ENCODE results near the gene C16orf95. TPM values are rescaled to one million over a fixed set of nuclear protein-coding genes. Genes with fewer than 3 reads are reported as not detected.
"Not testable (repeated sequence)": the region's sequence is repeated elsewhere in the genome, so short reads cannot be mapped to it uniquely, and the experiment has no call there.

Gene C16orf95
- total RNA-seq, 1 donor from 2014 or later, result 4.7 TPM

DNA sequence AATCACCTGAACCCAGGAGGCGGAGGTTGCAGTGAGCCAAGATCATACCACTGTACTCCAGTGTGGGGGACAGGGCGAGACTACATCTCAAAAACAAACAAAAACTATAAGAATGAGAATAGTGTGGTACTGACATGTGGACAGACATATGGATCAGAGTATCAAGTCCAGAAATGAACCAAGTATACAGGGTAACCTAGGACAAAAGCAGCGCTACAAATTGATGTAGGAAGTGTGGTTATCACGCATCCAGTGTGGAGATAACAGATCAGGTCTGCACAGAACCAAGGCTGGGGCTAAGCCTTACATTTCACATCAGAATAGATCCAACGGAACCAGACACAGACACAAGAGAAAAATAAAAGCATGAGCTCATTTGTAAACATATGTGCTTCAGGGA is 23.0 kb upstream of the C16orf95 start:
- H3K4me3 Mint-ChIP-seq (ENCODE audit: low read depth), result no peak overlapping the region
- H3K36me3 Mint-ChIP-seq (ENCODE audit: insufficient read depth), result peaks cover 8% of the 10 kb centered on the region
- DNase-seq (ENCODE audit: low spot score, unreplicated experiment), result no peak
- no peaks in the 10 kb centered on the region for H3K4me1 Mint-ChIP-seq (ENCODE audit: low read depth)
- H3K27ac Mint-ChIP-seq, result no peak overlapping the region
- TF ChIP-seq, protein P1, sequence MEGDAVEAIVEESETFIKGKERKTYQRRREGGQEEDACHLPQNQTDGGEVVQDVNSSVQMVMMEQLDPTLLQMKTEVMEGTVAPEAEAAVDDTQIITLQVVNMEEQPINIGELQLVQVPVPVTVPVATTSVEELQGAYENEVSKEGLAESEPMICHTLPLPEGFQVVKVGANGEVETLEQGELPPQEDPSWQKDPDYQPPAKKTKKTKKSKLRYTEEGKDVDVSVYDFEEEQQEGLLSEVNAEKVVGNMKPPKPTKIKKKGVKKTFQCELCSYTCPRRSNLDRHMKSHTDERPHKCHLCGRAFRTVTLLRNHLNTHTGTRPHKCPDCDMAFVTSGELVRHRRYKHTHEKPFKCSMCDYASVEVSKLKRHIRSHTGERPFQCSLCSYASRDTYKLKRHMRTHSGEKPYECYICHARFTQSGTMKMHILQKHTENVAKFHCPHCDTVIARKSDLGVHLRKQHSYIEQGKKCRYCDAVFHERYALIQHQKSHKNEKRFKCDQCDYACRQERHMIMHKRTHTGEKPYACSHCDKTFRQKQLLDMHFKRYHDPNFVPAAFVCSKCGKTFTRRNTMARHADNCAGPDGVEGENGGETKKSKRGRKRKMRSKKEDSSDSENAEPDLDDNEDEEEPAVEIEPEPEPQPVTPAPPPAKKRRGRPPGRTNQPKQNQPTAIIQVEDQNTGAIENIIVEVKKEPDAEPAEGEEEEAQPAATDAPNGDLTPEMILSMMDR (IDR thresholded peaks at IDR 0.05; ENCODE audit: unreplicated experiment), result no peak
- H3K27me3 Mint-ChIP-seq, result no peaks in the 10 kb centered on the region
- no peaks in the 10 kb centered on the region for H3K9me3 Mint-ChIP-seq (ENCODE audit: low read depth)

DNA sequence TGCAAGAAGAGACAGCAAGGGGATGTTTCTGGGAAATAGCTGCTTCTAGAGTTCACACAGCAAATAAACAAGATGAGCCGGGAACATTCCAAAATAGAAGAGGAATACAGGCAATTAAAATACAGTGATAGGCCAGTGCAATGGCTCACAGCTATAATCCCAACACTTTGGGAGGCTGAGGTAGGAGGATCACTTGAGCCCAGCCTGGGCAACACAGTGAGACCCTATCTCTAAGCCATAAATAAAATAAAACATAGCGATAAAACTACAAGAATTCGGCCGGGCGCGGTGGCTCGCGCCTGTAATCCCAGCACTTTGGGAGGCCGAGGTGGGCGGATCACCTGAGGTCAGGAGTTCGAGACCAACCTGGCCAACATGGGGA is 22.5 kb upstream of the C16orf95 start:
- not testable (repeated sequence) for H3K36me3 Mint-ChIP-seq (ENCODE audit: insufficient read depth); DNase-seq (ENCODE audit: low spot score, unreplicated experiment); H3K4me1 Mint-ChIP-seq (ENCODE audit: low read depth); H3K27me3 Mint-ChIP-seq; H3K4me3 Mint-ChIP-seq (ENCODE audit: low read depth); H3K27ac Mint-ChIP-seq; H3K9me3 Mint-ChIP-seq (ENCODE audit: low read depth)

DNA sequence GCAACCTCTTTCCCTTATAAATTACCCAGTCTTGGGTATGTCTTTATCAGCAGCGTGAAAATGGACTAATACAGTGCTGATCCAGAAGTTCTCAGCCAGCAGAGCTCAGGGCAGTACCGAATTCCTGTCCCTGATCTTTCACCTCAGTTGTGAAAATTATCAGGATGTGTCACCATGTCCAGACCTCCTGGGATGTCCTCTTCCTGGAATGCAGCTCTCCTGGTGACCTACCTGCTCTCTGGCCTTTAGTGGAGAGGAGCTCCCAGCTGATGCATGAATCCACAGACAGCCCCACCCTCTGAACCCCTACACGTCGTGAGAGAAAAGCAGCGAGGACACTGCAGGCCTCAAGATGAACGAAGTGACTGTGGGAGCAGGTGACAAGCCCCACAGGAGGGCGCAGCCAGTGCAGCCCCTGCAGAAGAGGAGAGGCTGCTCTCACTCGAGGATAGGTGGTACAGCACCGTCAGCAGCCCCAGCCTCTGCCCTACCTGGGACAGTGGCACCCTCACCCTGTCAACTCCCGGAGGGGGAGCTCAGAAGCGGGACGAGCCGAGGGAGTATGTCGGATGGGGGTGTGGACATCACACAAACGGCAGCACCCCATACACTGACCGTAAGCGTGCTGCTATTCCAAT is 22.0 kb upstream of the C16orf95 start:
- H3K4me3 Mint-ChIP-seq (ENCODE audit: low read depth), result no peak overlapping the region
- peaks cover 8% of the 10 kb centered on the region for H3K36me3 Mint-ChIP-seq (ENCODE audit: insufficient read depth)
- no peaks in the 10 kb centered on the region for H3K4me1 Mint-ChIP-seq (ENCODE audit: low read depth)
- no peaks in the 10 kb centered on the region for H3K27me3 Mint-ChIP-seq
- no peak overlapping the region for H3K27ac Mint-ChIP-seq
- H3K9me3 Mint-ChIP-seq (ENCODE audit: low read depth), result no peaks in the 10 kb centered on the region
- no peak for DNase-seq (ENCODE audit: low spot score, unreplicated experiment)
- TF ChIP-seq, protein P1 (IDR thresholded peaks at IDR 0.05; ENCODE audit: unreplicated experiment), result no peak

DNA sequence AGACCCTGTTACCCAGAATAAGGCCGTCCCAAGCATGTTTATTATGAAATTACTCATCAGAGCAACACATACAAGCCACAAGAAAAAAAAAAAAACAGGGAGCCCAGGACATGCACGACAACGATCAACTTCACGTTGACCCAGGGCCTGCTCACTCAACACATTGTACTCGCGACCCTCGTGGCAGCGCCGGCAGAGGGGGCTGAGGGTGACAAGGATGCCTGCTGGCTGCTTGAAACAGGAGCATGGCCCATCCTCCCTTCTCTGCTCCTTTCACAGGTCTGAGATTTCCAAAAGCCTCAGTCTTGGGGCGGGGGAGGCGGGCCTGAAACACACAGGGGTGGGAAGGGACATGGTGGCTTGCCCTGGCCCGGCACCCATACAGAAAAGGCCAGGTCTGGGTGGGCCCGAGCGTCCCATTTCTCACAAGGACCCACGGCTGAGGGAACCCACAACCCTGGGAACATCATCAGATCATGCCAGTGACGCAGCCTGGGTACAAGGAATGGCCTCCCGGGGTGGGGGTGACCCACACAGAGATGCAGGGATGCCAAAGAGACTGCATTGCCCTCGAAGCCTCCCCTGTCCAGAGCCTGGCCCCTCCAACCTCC is 21.1 kb upstream of the C16orf95 start:
- Mint-ChIP-seq H3K9me3 (ENCODE audit: low read depth) (no peaks in the 10 kb centered on the region), H3K4me1 (ENCODE audit: low read depth) (no peaks in the 10 kb centered on the region), H3K4me3 (ENCODE audit: low read depth) (no peak overlapping the region), H3K36me3 (ENCODE audit: insufficient read depth) (peaks cover 8% of the 10 kb centered on the region), H3K27me3 (no peaks in the 10 kb centered on the region), H3K27ac (no peak overlapping the region)
- no peak for DNase-seq (ENCODE audit: low spot score, unreplicated experiment)
- TF ChIP-seq, protein P1 (IDR thresholded peaks at IDR 0.05; ENCODE audit: unreplicated experiment), result no peak

DNA sequence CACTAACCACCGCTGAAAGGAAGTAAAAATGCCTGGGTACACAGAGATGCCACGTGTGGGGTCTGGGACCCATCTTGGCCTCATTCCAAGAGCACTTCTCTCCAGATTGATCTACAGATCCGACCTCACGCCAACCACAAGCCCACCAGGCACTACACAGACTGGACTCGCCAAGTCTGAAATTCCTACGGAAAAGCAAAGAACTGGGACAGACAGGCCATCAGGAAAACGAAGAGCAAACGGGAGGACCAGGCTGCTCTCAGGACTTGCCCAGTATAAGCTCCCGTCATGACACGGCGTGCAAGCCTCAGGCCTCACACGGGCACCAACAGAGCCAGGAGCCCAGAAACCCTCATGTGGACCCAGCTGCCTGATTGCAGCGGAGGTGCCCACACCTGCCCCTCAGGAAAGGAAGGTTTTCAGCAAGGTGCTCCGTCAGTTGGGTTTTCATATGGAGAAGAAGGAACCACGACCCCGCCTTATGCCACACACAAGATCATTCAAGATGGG is 20.1 kb upstream of the C16orf95 start:
- H3K4me1 Mint-ChIP-seq (ENCODE audit: low read depth), result no peaks in the 10 kb centered on the region
- H3K27me3 Mint-ChIP-seq, result no peaks in the 10 kb centered on the region
- TF ChIP-seq, protein P1 (IDR thresholded peaks at IDR 0.05; ENCODE audit: unreplicated experiment), result no peak
- H3K36me3 Mint-ChIP-seq (ENCODE audit: insufficient read depth), result peaks cover 6% of the 10 kb centered on the region
- no peak overlapping the region for H3K27ac Mint-ChIP-seq
- DNase-seq (ENCODE audit: low spot score, unreplicated experiment), result no peak
- H3K9me3 Mint-ChIP-seq (ENCODE audit: low read depth), result no peaks in the 10 kb centered on the region
- no peak overlapping the region for H3K4me3 Mint-ChIP-seq (ENCODE audit: low read depth)
